ENCODE results near the gene NME7. TPM values are rescaled to one million over a fixed set of nuclear protein-coding genes. Genes with fewer than 3 reads are reported as not detected.

Gene NME7
- total RNA-seq, 1 experiment from 2014 or later: 21.8 TPM

DNA sequence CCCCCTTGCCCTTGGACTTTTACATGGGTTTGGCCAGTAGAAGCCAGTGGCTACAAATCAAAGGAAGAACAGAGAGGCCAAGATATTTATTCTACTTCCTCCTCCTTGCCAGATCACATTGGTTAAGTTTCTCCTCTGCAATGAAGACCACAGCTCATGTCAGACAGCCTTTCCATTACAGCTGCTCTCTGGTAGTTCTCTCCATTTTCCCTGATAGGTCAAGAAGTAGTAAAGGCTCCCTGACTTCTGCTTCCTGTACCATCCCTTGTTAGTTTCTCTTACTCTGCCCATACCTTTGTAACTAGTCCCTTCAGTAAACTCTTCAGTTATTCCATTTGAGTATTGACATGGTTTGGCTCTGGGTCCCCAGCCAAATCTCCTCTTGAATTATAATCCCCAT is 27.8 kb downstream of the NME7 start:
- Histone ChIP-seq H4K20me1 (ENCODE audit: insufficient read depth) (no peaks in the 10 kb centered on the region), H3K9ac (ENCODE audit: low read length) (no peak overlapping the region), H3K27ac (ENCODE audit: low read depth, low read length) (no peak overlapping the region), H3K4me2 (ENCODE audit: low read length) (no peak overlapping the region), H3K79me2 (ENCODE audit: insufficient read depth, low read length) (no peaks in the 10 kb centered on the region), H3K36me3 (ENCODE audit: control insufficient read depth in 1 of 2, insufficient read depth in 2 of 2, low read length in 2 of 2) (no peaks in the 10 kb centered on the region), H3K9me3 (ENCODE audit: control insufficient read depth in 1 of 2, insufficient read depth in 1 of 2, low read depth in 1 of 2, low read length in 2 of 2) (no peaks in the 10 kb centered on the region), H3K27me3 (ENCODE audit: insufficient read depth, low read length) (no peaks in the 10 kb centered on the region), H3K9me2 (ENCODE audit: insufficient read depth) (no peaks in the 10 kb centered on the region), H2AFZ (ENCODE audit: low read depth, low read length, poor library complexity, severe bottlenecking) (no peak overlapping the region), H3K4me1 (ENCODE audit: control insufficient read depth in 1 of 2, insufficient read depth in 2 of 2, low read length in 2 of 2) (no peaks in the 10 kb centered on the region), H3K4me3 (replicated peaks in 1 of 2; ENCODE audit: low read depth in 1 of 2, low read length in 2 of 2) (no peak overlapping the region)
- intact Hi-C loops (cut with micrococcal nuclease): no loop called here
- no TSS peak for BruUV-seq (replicated peaks)
- CTCF ChIA-PET: interaction anchor here (1.6 to 1.7 kb wide), 2 partner anchors 9 to 736 kb away, joined by 4 to 7 read pairs; no protein-coding TSS in a partner anchor
- TF ChIP-seq SP1 (IDR thresholded peaks at IDR 0.05; ENCODE audit: low read depth) (no peak), MAX (IDR thresholded peaks at IDR 0.05) (no peak), TCF7L2 (IDR thresholded peaks at IDR 0.05; ENCODE audit: borderline replicate concordance, extremely low read depth, insufficient read depth, insufficient read length) (no peak), EGR1 (IDR thresholded peaks at IDR 0.05; ENCODE audit: low read depth) (no peak), ZFX (IDR thresholded peaks at IDR 0.05) (no peak), YY1 (IDR thresholded peaks at IDR 0.05; ENCODE audit: extremely low read depth, insufficient replicate concordance, low read depth, low read length) (no peak)
- TF ChIP-seq, protein P1, sequence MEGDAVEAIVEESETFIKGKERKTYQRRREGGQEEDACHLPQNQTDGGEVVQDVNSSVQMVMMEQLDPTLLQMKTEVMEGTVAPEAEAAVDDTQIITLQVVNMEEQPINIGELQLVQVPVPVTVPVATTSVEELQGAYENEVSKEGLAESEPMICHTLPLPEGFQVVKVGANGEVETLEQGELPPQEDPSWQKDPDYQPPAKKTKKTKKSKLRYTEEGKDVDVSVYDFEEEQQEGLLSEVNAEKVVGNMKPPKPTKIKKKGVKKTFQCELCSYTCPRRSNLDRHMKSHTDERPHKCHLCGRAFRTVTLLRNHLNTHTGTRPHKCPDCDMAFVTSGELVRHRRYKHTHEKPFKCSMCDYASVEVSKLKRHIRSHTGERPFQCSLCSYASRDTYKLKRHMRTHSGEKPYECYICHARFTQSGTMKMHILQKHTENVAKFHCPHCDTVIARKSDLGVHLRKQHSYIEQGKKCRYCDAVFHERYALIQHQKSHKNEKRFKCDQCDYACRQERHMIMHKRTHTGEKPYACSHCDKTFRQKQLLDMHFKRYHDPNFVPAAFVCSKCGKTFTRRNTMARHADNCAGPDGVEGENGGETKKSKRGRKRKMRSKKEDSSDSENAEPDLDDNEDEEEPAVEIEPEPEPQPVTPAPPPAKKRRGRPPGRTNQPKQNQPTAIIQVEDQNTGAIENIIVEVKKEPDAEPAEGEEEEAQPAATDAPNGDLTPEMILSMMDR (IDR thresholded peaks at IDR 0.05 in 2 of 3, conservative IDR thresholded peaks at IDR 0.05 in 1 of 3; ENCODE audit: borderline replicate concordance in 1 of 3, insufficient read depth in 1 of 3, low read depth in 2 of 3, low read length in 2 of 3): no peak
- DNase-seq (ENCODE audit: low read depth, low spot score) (no peak), ATAC-seq (no peak)
- RAD21 ChIA-PET (ENCODE audit: low non-redundant PET in 1 of 2, low total read pairs in 2 of 2, uncharacterized antibody in 2 of 2, unreplicated experiment in 2 of 2): no interaction called here
- POLR2A ChIA-PET: no interaction called here

DNA sequence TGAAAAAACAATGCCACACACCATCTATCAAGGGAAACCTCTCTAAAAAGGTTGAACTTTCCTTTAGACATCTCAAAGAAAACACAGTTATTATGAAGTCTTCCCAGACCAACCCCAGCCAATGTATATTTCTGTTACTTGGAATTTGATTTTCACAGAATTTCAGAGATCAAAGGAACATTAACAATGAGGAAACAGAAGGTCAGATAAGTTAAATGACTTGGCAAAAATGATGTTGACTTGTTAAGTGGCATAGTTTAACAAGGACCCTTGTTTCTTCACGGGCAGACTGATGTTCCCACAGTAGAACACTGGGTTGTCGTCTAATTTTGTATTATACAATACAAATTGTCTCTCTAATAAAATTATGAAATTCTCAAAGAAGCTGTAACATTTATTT is 29.0 kb downstream of the NME7 start:
- ChIA-PET CTCF (interaction anchor here (1.6 to 1.7 kb wide), 2 partner anchors 10 to 735 kb away, joined by 4 to 7 read pairs; no protein-coding TSS in a partner anchor), POLR2A (no interaction called here), RAD21 (ENCODE audit: low non-redundant PET in 1 of 2, low total read pairs in 2 of 2, uncharacterized antibody in 2 of 2, unreplicated experiment in 2 of 2) (no interaction called here)
- Histone ChIP-seq H4K20me1 (ENCODE audit: insufficient read depth) (no peaks in the 10 kb centered on the region), H3K4me2 (ENCODE audit: low read length) (no peak overlapping the region), H2AFZ (ENCODE audit: low read depth, low read length, poor library complexity, severe bottlenecking) (no peak overlapping the region), H3K9me2 (ENCODE audit: insufficient read depth) (no peaks in the 10 kb centered on the region), H3K4me1 (ENCODE audit: control insufficient read depth in 1 of 2, insufficient read depth in 2 of 2, low read length in 2 of 2) (no peaks in the 10 kb centered on the region), H3K27me3 (ENCODE audit: insufficient read depth, low read length) (no peaks in the 10 kb centered on the region), H3K4me3 (replicated peaks in 1 of 2; ENCODE audit: low read depth in 1 of 2, low read length in 2 of 2) (no peak overlapping the region), H3K9me3 (ENCODE audit: control insufficient read depth in 1 of 2, insufficient read depth in 1 of 2, low read depth in 1 of 2, low read length in 2 of 2) (no peaks in the 10 kb centered on the region), H3K36me3 (ENCODE audit: control insufficient read depth in 1 of 2, insufficient read depth in 2 of 2, low read length in 2 of 2) (no peaks in the 10 kb centered on the region), H3K79me2 (ENCODE audit: insufficient read depth, low read length) (no peaks in the 10 kb centered on the region), H3K9ac (ENCODE audit: low read length) (no peak overlapping the region), H3K27ac (ENCODE audit: low read depth, low read length) (no peak overlapping the region)
- no TSS peak for BruUV-seq (replicated peaks)
- intact Hi-C loops (cut with micrococcal nuclease): no loop called here
- no peak for ATAC-seq
- no peak for DNase-seq (ENCODE audit: low read depth, low spot score)
- TF ChIP-seq RAD21 (IDR thresholded peaks at IDR 0.05; ENCODE audit: low read depth) (no peak), ATF3 (IDR thresholded peaks at IDR 0.05) (no peak), EGR1 (IDR thresholded peaks at IDR 0.05; ENCODE audit: low read depth) (no peak), FOSL1 (IDR thresholded peaks at IDR 0.05; ENCODE audit: low read depth) (no peak), EZH2phosphoT487 (IDR thresholded peaks at IDR 0.05; ENCODE audit: borderline replicate concordance) (no peak), ELF1 (IDR thresholded peaks at IDR 0.05; ENCODE audit: borderline replicate concordance, low read depth) (no peak), SRF (IDR thresholded peaks at IDR 0.05; ENCODE audit: low read depth) (no peak)
- TF ChIP-seq, protein P1 (IDR thresholded peaks at IDR 0.05 in 2 of 3, conservative IDR thresholded peaks at IDR 0.05 in 1 of 3; ENCODE audit: borderline replicate concordance in 1 of 3, insufficient read depth in 1 of 3, low read depth in 2 of 3, low read length in 2 of 3): no peak
